ENCODE data around the gene PIP4P1. TPM values are rescaled to one million over a fixed set of nuclear protein-coding genes. Genes with fewer than 3 reads are reported as not detected.
A peak's percentile ranks its signal among the peaks of the same experiment; 100 is the strongest.
"Not testable (repeated sequence)": the region's sequence is repeated elsewhere in the genome, so short reads cannot be mapped to it uniquely, and the experiment has no call there.

The PIP4P1 gene
- total RNA-seq, 4 donors from 2014 or later = 11.8 to 29.7 (median 23.9) TPM

GRCh38 chr14:20456971-20457370 lies 4.3 kb downstream of the PIP4P1 start:
- H3K4me3 ChIP-seq = no peak overlapping the region
- H3K9me3 ChIP-seq = no peaks in the 10 kb centered on the region
- no peaks in the 10 kb centered on the region for H3K27me3 ChIP-seq
- 65 to 70% methylated on average over 13 of the region's 13 CpGs for WGBS, 2 donors
- peaks cover 3 to 63% (median 30%) of the 10 kb centered on the region in 4 donors for H3K4me1 ChIP-seq
- H3K36me3 ChIP-seq = peaks cover 4 to 40% (median 19%) of the 10 kb centered on the region in 3 donors
- no peak for DNase-seq (ENCODE audit: low spot score in 2 of 2)
- TF ChIP-seq EP300 (IDR thresholded peaks at IDR 0.05) (no peak), POLR2A (IDR thresholded peaks at IDR 0.05) (no peak)
- TF ChIP-seq, protein P1, sequence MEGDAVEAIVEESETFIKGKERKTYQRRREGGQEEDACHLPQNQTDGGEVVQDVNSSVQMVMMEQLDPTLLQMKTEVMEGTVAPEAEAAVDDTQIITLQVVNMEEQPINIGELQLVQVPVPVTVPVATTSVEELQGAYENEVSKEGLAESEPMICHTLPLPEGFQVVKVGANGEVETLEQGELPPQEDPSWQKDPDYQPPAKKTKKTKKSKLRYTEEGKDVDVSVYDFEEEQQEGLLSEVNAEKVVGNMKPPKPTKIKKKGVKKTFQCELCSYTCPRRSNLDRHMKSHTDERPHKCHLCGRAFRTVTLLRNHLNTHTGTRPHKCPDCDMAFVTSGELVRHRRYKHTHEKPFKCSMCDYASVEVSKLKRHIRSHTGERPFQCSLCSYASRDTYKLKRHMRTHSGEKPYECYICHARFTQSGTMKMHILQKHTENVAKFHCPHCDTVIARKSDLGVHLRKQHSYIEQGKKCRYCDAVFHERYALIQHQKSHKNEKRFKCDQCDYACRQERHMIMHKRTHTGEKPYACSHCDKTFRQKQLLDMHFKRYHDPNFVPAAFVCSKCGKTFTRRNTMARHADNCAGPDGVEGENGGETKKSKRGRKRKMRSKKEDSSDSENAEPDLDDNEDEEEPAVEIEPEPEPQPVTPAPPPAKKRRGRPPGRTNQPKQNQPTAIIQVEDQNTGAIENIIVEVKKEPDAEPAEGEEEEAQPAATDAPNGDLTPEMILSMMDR (IDR thresholded peaks at IDR 0.05) = no peak
- no peak overlapping the region for H3K27ac ChIP-seq

DNA sequence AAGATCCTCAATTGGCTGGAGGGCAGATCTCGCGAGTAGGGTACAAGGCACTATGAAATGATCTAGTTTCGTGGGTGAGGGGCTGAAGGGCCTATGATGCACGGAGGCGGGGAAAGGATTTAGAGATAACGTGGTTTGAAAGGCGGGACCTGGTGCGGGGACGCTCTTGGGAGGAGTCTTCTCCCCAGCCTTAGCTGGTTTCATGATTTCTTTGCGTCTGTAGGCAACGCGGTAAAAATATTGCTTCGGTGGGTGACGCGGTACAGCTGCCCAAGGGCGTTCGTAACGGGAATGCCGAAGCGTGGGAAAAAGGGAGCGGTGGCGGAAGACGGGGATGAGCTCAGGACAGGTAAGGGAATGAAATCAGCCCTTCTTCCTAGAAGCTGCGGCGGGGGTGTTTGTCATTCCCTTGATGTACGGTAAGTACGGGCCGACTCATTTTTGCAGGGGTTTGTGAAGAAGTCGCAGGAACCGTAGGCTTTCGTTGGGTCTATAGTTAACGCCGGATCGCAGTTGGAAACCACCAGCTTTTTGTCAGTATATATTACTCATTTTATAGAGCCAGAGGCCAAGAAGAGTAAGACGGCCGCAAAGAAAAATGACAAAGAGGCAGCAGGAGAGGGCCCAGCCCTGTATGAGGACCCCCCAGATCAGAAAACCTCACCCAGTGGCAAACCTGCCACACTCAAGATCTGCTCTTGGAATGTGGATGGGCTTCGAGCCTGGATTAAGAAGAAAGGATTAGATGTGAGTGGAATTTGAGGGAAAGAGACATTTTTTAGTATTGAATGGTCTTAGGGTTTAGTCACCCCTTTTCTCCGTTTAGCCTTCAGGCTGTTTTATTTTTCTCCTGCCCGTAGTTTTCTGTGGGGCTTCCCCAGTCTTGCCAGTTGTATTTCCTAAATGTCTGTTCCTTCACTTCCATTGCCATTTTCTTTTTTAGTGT lies 5.6 kb downstream of the PIP4P1 start:
- H3K9me3 ChIP-seq = no peaks in the 10 kb centered on the region
- DNase-seq (ENCODE audit: low spot score in 2 of 2) = peak in 1 of 2 donors; percentile 48
- TF ChIP-seq, protein P1 (IDR thresholded peaks at IDR 0.05) = no peak
- TF ChIP-seq POLR2A (IDR thresholded peaks at IDR 0.05) (no peak), EP300 (IDR thresholded peaks at IDR 0.05) (no peak)
- WGBS, 2 donors = 1% methylated on average over 39 of the region's 39 CpGs
- H3K4me1 ChIP-seq = peaks cover 3 to 60% (median 29%) of the 10 kb centered on the region in 4 donors
- H3K27me3 ChIP-seq = no peaks in the 10 kb centered on the region
- peaks cover 4 to 53% (median 22%) of the 10 kb centered on the region in 3 donors for H3K36me3 ChIP-seq
- peak overlapping the region; percentile 87 to 95 (median 91) for H3K27ac ChIP-seq
- peak overlapping the region; percentile 60 to 98 (median 94) for H3K4me3 ChIP-seq

GRCh38 chr14:20454516-20455354 lies 6.5 kb downstream of the PIP4P1 start, which contains the start of the genes APEX1 and OSGEP:
Gene APEX1 (plus strand): TSS chr14:20455226. CDS start chr14:20455646, 420 bp downstream.
Gene OSGEP (minus strand): TSS chr14:20454812. CDS start chr14:20454683, 129 bp downstream.
- 0 to 1% methylated on average over 37 to 50 of the region's 56 CpGs for WGBS, 2 donors
- H3K36me3 ChIP-seq = peaks cover 4 to 62% (median 27%) of the 10 kb centered on the region in 3 donors

GRCh38 chr14:20452831-20453230 lies 8.4 kb downstream of the PIP4P1 start:
- not testable (repeated sequence) for H3K27ac ChIP-seq; DNase-seq (ENCODE audit: low spot score in 2 of 2); H3K27me3 ChIP-seq; H3K4me3 ChIP-seq; H3K9me3 ChIP-seq
- peaks cover 0 to 64% (median 37%) of the 10 kb centered on the region in 3 donors for H3K36me3 ChIP-seq
- H3K4me1 ChIP-seq = peaks cover 0 to 33% (median 16%) of the 10 kb centered on the region in 4 donors
- 77 to 78% methylated on average over 8 of the region's 8 CpGs for WGBS, 2 donors

More at GRCh38 chr14:20454516-20455354, 6.5 kb downstream of the PIP4P1 start, which contains the start of the genes APEX1 and OSGEP:
- peak; percentile 97 to 98 for DNase-seq (ENCODE audit: low spot score in 2 of 2)
- Histone ChIP-seq H3K4me1 (peaks cover 0 to 51% (median 20%) of the 10 kb centered on the region in 4 donors), H3K27me3 (no peaks in the 10 kb centered on the region), H3K4me3 (peak within 1 kb of the TSS; percentile 60 to 98 (median 94)), H3K9me3 (no peaks in the 10 kb centered on the region), H3K27ac (peak within 1 kb of the TSS; percentile 87 to 95 (median 91))
- TF ChIP-seq, protein P1 (IDR thresholded peaks at IDR 0.05) = peak in 1 of 5 experiments; percentile 24
- TF ChIP-seq POLR2A (IDR thresholded peaks at IDR 0.05) (peak; percentile 63 to 87), EP300 (IDR thresholded peaks at IDR 0.05) (peak; percentile 83 to 99)

DNA sequence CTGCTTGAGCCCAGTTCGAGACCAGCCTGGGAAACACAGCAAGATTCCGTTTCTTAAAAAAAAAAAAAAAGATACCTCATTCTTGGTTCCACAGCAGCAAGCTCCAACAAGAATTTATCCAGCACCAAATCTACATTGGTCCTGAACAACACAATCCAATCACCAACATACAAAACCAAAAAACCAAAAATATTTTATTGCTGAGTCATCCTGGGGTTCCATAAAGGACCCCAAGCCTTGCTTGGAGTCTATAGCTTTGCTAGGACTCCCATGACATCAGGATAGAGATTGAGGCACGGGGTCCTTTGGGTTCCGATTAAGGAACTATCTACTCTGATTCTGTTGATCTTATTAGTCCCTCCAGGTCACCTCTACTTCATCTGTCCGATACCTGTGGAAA lies 14.3 kb downstream of the PIP4P1 start:
- TF ChIP-seq EP300 (IDR thresholded peaks at IDR 0.05) (no peak), POLR2A (IDR thresholded peaks at IDR 0.05) (no peak)
- TF ChIP-seq, protein P1 (IDR thresholded peaks at IDR 0.05) = no peak
- Histone ChIP-seq H3K4me3 (no peak overlapping the region), H3K4me1 (no peaks in the 10 kb centered on the region), H3K36me3 (peaks cover 0 to 83% (median 40%) of the 10 kb centered on the region in 3 donors), H3K27ac (no peak overlapping the region), H3K27me3 (no peaks in the 10 kb centered on the region), H3K9me3 (no peaks in the 10 kb centered on the region)
- 94 to 95% methylated on average over 5 of the region's 5 CpGs for WGBS, 2 donors
- DNase-seq (ENCODE audit: low spot score in 2 of 2) = no peak

DNA sequence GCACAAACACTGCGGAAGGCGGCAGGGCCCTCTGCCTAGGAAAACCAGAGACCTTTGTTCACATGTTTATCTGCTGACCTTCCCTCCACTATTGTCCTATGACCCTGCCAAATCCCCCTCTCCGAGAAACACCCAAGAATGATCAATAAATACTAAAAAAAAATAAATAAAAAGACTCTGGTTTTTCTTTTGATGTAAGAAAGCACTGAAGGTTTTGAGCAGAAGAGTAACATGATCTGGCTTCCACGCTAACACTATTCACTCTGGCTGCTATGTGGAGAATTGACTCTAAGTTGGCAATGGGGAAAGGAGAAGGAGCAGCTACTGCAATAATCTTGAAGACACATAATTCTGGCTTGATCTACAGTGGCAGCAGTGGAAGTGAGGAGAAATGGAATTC lies 17.6 kb downstream of the PIP4P1 start:
- WGBS, 2 donors = 46 to 67% methylated on average over 3 to 4 of the region's 4 CpGs
- H3K27me3 ChIP-seq; H3K4me3 ChIP-seq; H3K4me1 ChIP-seq; H3K27ac ChIP-seq; H3K9me3 ChIP-seq; DNase-seq (ENCODE audit: low spot score in 2 of 2): not testable (repeated sequence)
- H3K36me3 ChIP-seq = peaks cover 0 to 51% (median 24%) of the 10 kb centered on the region in 3 donors

All from tibial nerve (tissue), 4 donors.